HUES6 (cell line): ENCODE measurements around the gene INHBE.
A peak's percentile ranks its signal among the peaks of the same experiment; 100 is the strongest.

Experiments
- H3K27ac ChIP-seq: 2 replicates; pipeline ENCODE4 v1.7.0; 2013; ENCODE audit warnings: low read depth, mild to moderate bottlenecking, low read length, inconsistent platforms
- H3K27me3 ChIP-seq: 2 replicates; pipeline ENCODE4 v1.6.1; 2013; ENCODE audit warnings: low read length; ENCODE audit not compliant: control insufficient read depth, insufficient read depth
- H3K36me3 ChIP-seq: 2 replicates; pipeline ENCODE4 v1.6.1; 2013; ENCODE audit warnings: low read length; ENCODE audit not compliant: control insufficient read depth, insufficient read depth
- H3K4me1 ChIP-seq: 2 replicates; pipeline ENCODE4 v1.6.1; 2013; ENCODE audit warnings: low read length; ENCODE audit not compliant: control insufficient read depth, insufficient read depth
- H3K4me3 ChIP-seq: 2 replicates; pipeline ENCODE4 v1.5.1; 2013; ENCODE audit warnings: low read depth, low read length
- H3K9ac ChIP-seq: one replicate; pipeline ENCODE4 v1.6.1; 2013; ENCODE audit warnings: mild to moderate bottlenecking, low read length
- H3K9me3 ChIP-seq: 2 replicates; pipeline ENCODE4 v1.6.1; 2013; ENCODE audit warnings: low read depth, low read length; ENCODE audit not compliant: control insufficient read depth, insufficient read depth

INHBE gene

DNA sequence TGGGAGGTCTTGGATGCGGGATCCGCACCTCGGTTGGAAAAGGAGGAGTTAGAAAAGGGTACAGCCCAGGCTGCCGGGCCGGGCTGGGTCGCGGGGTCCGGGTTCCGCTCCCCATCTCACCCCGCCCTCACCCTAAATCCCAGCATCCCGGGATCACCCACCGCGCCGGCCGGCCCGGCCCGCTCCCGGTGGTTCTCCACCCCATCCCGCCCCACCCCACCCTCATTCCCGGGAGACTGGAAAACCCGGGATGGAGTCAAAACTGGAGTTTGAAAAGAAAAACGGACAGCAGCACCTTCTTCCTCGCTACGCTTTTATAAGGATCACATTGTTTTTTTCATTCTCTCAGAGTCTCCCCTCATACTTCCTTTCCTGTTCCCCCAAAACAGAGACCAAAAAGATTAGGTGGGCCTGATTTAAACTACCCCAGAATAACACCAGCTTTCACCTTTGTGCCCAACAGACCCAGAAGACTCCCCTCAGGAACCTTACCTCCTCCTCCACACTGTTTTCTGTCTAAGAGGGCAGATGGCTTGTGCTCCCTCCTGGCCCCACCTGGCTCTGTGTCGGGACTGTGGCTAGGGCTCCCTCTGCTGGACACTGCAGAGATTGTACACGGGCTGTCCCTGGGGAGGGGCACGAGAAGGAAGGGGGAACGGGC is 7.3 kb downstream of the INHBE start:
- Histone ChIP-seq H3K36me3 (0 out of 2 replicates have a peak, but pooled peaks cover 2% of the 10 kb centered on the region), H3K4me3 (peak overlapping the region; percentile 80), H3K27ac (peak overlapping the region; percentile 36; the same call in 1 of the 2 replicates), H3K9me3 (no peaks in the 10 kb centered on the region), H3K4me1 (peaks cover 13% of the 10 kb centered on the region), H3K9ac (peak overlapping the region; percentile 58), H3K27me3 (no peaks in the 10 kb centered on the region)

DNA sequence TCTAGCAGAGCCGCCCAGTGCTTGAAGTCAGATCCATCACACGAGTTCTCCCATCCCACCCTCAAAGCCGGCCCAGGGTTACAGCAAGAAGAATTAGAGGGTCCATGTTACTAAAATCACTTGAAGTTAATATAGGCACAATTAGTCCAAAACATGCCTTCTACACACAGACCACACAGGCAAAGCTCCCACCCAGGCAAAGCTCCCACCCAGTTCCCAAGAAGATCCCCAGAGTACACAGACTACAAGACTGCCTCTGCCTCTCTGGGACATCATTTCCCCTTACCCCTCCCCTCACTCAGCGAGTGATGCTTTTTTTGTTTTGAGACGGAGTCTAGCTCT is 7.8 kb downstream of the INHBE start:
- Histone ChIP-seq H3K9ac (no peak overlapping the region), H3K4me3 (peak overlapping the region; percentile 80; the same call in 1 of the 2 replicates), H3K36me3 (peaks cover 7% of the 10 kb centered on the region; the same call in 1 of the 2 replicates), H3K27me3 (no peaks in the 10 kb centered on the region), H3K4me1 (peaks cover 13% of the 10 kb centered on the region), H3K27ac (no peak overlapping the region), H3K9me3 (no peaks in the 10 kb centered on the region)

DNA sequence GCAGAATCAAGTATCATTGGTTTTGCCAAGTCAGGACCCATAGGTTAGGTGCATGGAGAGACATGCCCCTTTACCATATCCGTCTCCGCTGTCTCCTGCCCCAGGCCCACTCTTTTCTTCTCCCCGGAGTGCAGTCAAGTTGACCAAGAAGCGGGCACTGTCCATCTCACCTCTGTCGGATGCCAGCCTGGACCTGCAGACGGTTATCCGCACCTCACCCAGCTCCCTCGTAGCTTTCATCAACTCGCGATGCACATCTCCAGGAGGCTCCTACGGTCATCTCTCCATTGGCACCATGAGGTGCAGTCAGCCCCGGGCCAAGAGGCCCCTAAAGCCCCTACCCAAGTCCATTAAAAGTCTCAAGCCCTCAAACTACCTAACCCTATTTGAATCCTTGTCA is 9.5 kb downstream of the INHBE start:
- Histone ChIP-seq H3K4me3 (no peak overlapping the region), H3K9me3 (no peaks in the 10 kb centered on the region), H3K4me1 (peaks cover 5% of the 10 kb centered on the region), H3K36me3 (peaks cover 14% of the 10 kb centered on the region; the same call in 1 of the 2 replicates), H3K27me3 (no peaks in the 10 kb centered on the region), H3K9ac (no peak overlapping the region), H3K27ac (no peak overlapping the region)

DNA sequence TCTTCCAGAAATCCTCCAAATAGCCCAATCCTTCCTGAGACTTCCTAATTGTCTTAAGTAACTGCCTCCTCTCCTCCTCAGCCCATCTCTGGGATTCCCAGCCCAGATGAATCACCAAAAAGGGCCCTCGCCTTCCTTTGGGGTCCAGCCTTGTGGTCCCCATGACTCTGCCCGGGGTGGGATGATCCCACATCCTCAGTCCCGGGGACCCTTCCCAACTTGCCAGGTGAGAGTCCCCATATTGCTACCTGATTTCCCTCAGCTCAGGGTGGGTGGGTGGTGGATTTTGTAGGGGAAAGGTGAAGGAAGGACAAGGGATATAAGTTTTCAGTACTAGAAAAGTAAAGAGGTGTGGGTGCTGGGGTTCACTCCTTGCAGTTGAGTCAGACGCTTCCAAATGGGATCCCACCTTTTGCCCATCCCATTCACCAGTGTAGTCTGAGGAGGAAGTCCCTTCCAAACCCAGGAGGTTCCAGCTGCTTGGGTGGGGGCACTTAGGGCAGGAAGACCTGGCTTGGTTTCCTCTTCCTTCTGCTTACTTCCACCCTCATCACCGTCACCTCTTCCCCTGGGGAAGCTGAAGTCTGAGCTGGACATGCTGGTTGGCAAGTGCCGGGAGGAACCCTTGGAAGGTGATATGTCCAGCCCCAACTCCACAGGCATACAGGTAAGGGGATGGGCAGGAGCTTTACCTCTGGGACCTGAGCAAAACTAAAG is 10.1 kb downstream of the INHBE start:
- Histone ChIP-seq H3K9ac (no peak overlapping the region), H3K4me1 (peaks cover 5% of the 10 kb centered on the region), H3K9me3 (no peaks in the 10 kb centered on the region), H3K27ac (no peak overlapping the region), H3K36me3 (peaks cover 20% of the 10 kb centered on the region), H3K4me3 (no peak overlapping the region), H3K27me3 (no peaks in the 10 kb centered on the region)

DNA sequence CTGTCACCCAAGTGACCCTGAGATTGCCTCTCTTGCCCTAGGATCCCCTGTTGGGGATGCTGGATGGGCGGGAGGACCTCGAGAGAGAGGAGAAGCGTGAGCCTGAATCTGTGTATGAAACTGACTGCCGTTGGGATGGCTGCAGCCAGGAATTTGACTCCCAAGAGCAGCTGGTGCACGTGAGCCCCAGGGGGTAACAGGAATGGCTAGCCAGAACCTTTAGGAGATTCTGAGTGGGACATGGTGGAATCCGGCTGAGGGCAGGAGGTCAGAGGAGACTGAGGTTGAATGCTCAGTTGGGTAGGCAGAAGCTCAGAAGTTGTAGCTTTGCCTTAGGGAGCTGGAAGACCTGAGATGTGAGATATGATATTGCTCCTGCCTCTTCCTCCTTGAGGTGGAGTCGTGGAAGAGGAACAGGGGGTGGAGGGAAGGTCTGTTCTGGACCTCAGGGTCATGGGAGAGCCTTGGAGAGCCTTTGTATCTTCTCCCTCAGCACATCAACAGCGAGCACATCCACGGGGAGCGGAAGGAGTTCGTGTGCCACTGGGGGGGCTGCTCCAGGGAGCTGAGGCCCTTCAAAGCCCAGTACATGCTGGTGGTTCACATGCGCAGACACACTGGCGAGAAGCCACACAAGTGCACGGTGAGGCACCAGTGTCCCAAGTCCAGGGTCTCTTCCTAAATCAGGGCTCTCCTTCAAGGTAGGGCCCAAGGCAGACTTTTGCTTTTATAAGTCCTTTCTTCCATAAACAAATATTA is 10.8 kb downstream of the INHBE start:
- Histone ChIP-seq H3K9me3 (no peaks in the 10 kb centered on the region), H3K9ac (no peak overlapping the region), H3K27ac (no peak overlapping the region), H3K27me3 (no peaks in the 10 kb centered on the region), H3K4me1 (peaks cover 5% of the 10 kb centered on the region), H3K4me3 (no peak overlapping the region), H3K36me3 (peaks cover 25% of the 10 kb centered on the region)

GRCh38 chr12:57467212-57467874 is 12.2 kb downstream of the INHBE start:
- H3K27me3 ChIP-seq = peaks cover 7% of the 10 kb centered on the region
- peaks cover 25% of the 10 kb centered on the region for H3K36me3 ChIP-seq
- peaks cover 5% of the 10 kb centered on the region for H3K4me1 ChIP-seq
- H3K4me3 ChIP-seq = no peak overlapping the region
- H3K9ac ChIP-seq = no peak overlapping the region
- H3K9me3 ChIP-seq = no peaks in the 10 kb centered on the region
- no peak overlapping the region for H3K27ac ChIP-seq

DNA sequence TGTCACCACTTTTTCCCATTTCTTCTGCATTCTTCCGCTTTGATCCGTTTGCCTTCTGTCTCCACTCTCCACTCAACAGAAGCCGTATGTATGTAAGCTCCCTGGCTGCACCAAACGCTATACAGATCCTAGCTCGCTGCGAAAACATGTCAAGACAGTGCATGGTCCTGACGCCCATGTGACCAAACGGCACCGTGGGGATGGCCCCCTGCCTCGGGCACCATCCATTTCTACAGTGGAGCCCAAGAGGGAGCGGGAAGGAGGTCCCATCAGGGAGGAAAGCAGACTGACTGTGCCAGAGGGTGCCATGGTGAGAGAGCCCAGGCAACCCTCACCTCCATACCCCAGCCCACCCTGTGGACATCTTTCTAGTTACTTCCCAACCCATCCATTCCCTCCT is 12.8 kb downstream of the INHBE start:
- Histone ChIP-seq H3K36me3 (peaks cover 25% of the 10 kb centered on the region), H3K27me3 (peaks cover 12% of the 10 kb centered on the region), H3K27ac (no peak overlapping the region), H3K4me1 (peaks cover 3% of the 10 kb centered on the region), H3K4me3 (no peak overlapping the region), H3K9ac (no peak overlapping the region), H3K9me3 (no peaks in the 10 kb centered on the region)

GRCh38 chr12:57469296-57470164 is 14.4 kb downstream of the INHBE start:
- H3K9ac ChIP-seq = no peak overlapping the region
- H3K9me3 ChIP-seq = no peaks in the 10 kb centered on the region
- peaks cover 24% of the 10 kb centered on the region for H3K36me3 ChIP-seq
- no peak overlapping the region for H3K4me3 ChIP-seq
- H3K4me1 ChIP-seq = no peaks in the 10 kb centered on the region
- peaks cover 27% of the 10 kb centered on the region for H3K27me3 ChIP-seq
- no peak overlapping the region for H3K27ac ChIP-seq

DNA sequence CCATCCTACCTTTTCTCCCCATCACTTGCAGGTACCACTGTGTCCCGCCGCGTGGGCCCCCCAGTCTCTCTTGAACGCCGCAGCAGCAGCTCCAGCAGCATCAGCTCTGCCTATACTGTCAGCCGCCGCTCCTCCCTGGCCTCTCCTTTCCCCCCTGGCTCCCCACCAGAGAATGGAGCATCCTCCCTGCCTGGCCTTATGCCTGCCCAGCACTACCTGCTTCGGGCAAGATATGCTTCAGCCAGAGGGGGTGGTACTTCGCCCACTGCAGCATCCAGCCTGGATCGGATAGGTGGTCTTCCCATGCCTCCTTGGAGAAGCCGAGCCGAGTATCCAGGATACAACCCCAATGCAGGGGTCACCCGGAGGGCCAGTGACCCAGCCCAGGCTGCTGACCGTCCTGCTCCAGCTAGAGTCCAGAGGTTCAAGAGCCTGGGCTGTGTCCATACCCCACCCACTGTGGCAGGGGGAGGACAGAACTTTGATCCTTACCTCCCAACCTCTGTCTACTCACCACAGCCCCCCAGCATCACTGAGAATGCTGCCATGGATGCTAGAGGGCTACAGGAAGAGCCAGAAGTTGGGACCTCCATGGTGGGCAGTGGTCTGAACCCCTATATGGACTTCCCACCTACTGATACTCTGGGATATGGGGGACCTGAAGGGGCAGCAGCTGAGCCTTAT is 15.3 kb downstream of the INHBE start:
- H3K4me3 ChIP-seq = no peak overlapping the region
- no peak overlapping the region for H3K9ac ChIP-seq
- H3K9me3 ChIP-seq = no peaks in the 10 kb centered on the region
- H3K36me3 ChIP-seq = peaks cover 23% of the 10 kb centered on the region
- peaks cover 36% of the 10 kb centered on the region for H3K27me3 ChIP-seq
- H3K4me1 ChIP-seq = peaks cover 7% of the 10 kb centered on the region; the same call in 1 of the 2 replicates
- no peak overlapping the region for H3K27ac ChIP-seq
